K562 (cell line): Measurements from ENCODE around the gene BCAM. TPM values are rescaled to one million over a fixed set of nuclear protein-coding genes. Genes with fewer than 3 reads are reported as not detected.

ENCODE experiments used
- ATAC-seq: fragments of 200-7000 bp; cut with Tn5 transposase; 3 replicates; pipeline ENCODE4 v1.9.1; 2020; ENCODE audit warnings: moderate library complexity
- BruUV-seq: library from RNA; stranded (reverse); fragments of 400-500 nt; replicated peaks from 2 replicates; lab custom pipeline; 2021; lab: Mats Ljungman, UMichigan
- CTCF ChIA-PET: fragments of 300-600 bp; formaldehyde crosslinking; extraction: SDS; loops from one replicate; lab custom pipeline; 2021; ENCODE audit warnings: low intra/inter-chr PET ratio; lab: Yijun Ruan, JAX
- POLR2A ChIA-PET: fragments of 300-600, 350-650 bp; sonication (Branson Sonifier 250); formaldehyde crosslinking; extraction: SDS; loops from one replicate; lab custom pipeline; 2021; ENCODE audit warnings: antibody characterized with exemption, inconsistent platforms; lab: Yijun Ruan, JAX
- DNase-seq, 4 experiments: peaks; one replicate each; pipeline versions ENCODE4 v3.0.0 to v3.0.0-alpha.2; 2011 to 2018; ENCODE audit warnings: low spot score in 3 of 4, mixed read lengths in 3 of 4; ENCODE audit errors: extremely low read depth in 1 of 4
- FAIRE-seq: peaks from 2 replicates; lab custom pipeline; 2011; peaks lifted over from hg19 to GRCh38; lab: Jason Lieb, UNC
- H2AFZ ChIP-seq: 2 replicates; pipeline ENCODE4 v1.6.0; 2011; ENCODE audit warnings: low read depth, low read length, control low read depth, inconsistent platforms
- H3K27ac ChIP-seq: fragments of 200-600 bp; 3 replicates; pipeline ENCODE4 v1.8.0; 2011; ENCODE audit warnings: low read depth, mild to moderate bottlenecking, control low read depth, inconsistent platforms, low read length, moderate library complexity, mixed read lengths; ENCODE audit errors: extremely low read depth
- H3K27me3 ChIP-seq, 2 experiments: fragments of 300-600 bp in 1 of 2; 2 replicates in 1 of 2; 3 replicates in 1 of 2; pipeline versions ENCODE4 v1.6.0 to v1.8.0; 2011; ENCODE audit warnings: inconsistent platforms in 2 of 2, low read length in 2 of 2, mild to moderate bottlenecking in 1 of 2, mixed read lengths in 1 of 2, moderate library complexity in 1 of 2; ENCODE audit not compliant: control insufficient read depth in 2 of 2, insufficient read depth in 2 of 2
- H3K36me3 ChIP-seq: fragments of 300-600 bp; 3 replicates; pipeline ENCODE4 v1.8.0; 2011; ENCODE audit warnings: mild to moderate bottlenecking, low read length, inconsistent platforms; ENCODE audit not compliant: control insufficient read depth, insufficient read depth
- H3K4me1 ChIP-seq, 2 experiments: fragments of 200-600 bp in 1 of 2; replicated peaks in 1 of 2; 2 replicates in 1 of 2; 3 replicates in 1 of 2; pipeline versions ENCODE4 v1.5.1 to v1.8.0; 2011; ENCODE audit warnings: inconsistent platforms in 2 of 2, low read length in 2 of 2, mild to moderate bottlenecking in 1 of 2, mixed read lengths in 1 of 2, moderate library complexity in 1 of 2; ENCODE audit not compliant: control insufficient read depth in 2 of 2, insufficient read depth in 2 of 2
- H3K4me2 ChIP-seq: 2 replicates; pipeline ENCODE4 v1.6.1; 2011; ENCODE audit warnings: low read length, control low read depth, inconsistent platforms, mixed read lengths; ENCODE audit not compliant: insufficient read depth
- H3K4me3 ChIP-seq: fragments of 200-600 bp; sonication (generic), shearing (Covaris generic); 2 replicates; pipeline ENCODE4 v1.5.1; 2016; ENCODE audit warnings: control low read depth, inconsistent platforms
- H3K79me2 ChIP-seq: fragments of 200-600 bp; 3 replicates; pipeline ENCODE4 v1.8.0; 2011; ENCODE audit warnings: low read length, inconsistent platforms; ENCODE audit not compliant: control insufficient read depth, insufficient read depth
- H3K9ac ChIP-seq, 2 experiments: 2 replicates each; pipeline versions ENCODE4 v1.6.0 to v1.6.1; 2011; ENCODE audit warnings: low read depth in 2 of 2, low read length in 2 of 2, control low read depth in 1 of 2, inconsistent platforms in 1 of 2, mild to moderate bottlenecking in 1 of 2, mixed read lengths in 1 of 2; ENCODE audit not compliant: insufficient read depth in 1 of 2
- H3K9me1 ChIP-seq: one replicate; pipeline ENCODE4 v1.6.0; 2011; ENCODE audit warnings: inconsistent platforms, mild to moderate bottlenecking, low read length, moderate library complexity; ENCODE audit not compliant: control insufficient read depth, insufficient read depth
- H3K9me3 ChIP-seq: replicated peaks from 2 replicates; pipeline ENCODE4 v1.5.1; 2011; ENCODE audit warnings: low read depth, low read length, inconsistent platforms; ENCODE audit not compliant: control insufficient read depth, insufficient read depth
- H4K20me1 ChIP-seq: replicated peaks from 2 replicates; pipeline ENCODE4 v1.6.1; 2011; ENCODE audit warnings: low read length, inconsistent platforms, mixed read lengths; ENCODE audit not compliant: control insufficient read depth, insufficient read depth
- CHCHD3 ChIP-seq: fragments of 250-450 bp; sonication (Bioruptor Pico); IDR thresholded peaks from 2 replicates; pipeline ENCODE4 v2.1.2; 2022; ENCODE audit warnings: mild to moderate bottlenecking
- CHD4 ChIP-seq: fragments of 200-600 bp; sonication (generic); IDR thresholded peaks from 3 replicates; pipeline ENCODE4 v1.6.1; 2012; ENCODE audit warnings: low read depth, mild to moderate bottlenecking, mixed read lengths, low read length, inconsistent platforms; ENCODE audit not compliant: insufficient read depth, insufficient replicate concordance, poor library complexity, severe bottlenecking
- DDX20 ChIP-seq: fragments of 450-650 bp; IDR thresholded peaks from 2 replicates; pipeline ENCODE4 v1.6.1; 2016; ENCODE audit warnings: missing genetic modification characterization, low read depth, mild to moderate bottlenecking, missing compliant biosample characterization, moderate library complexity
- EHMT2 ChIP-seq: fragments of 450-650 bp; IDR thresholded peaks from 2 replicates; pipeline ENCODE4 v1.6.1; 2018; ENCODE audit warnings: antibody characterized with exemption
- GTF2E2 ChIP-seq: fragments of 200-800 bp; sonication (Bioruptor generic); IDR thresholded peaks from 2 replicates; pipeline ENCODE4 v1.6.1; 2016; ENCODE audit warnings: missing genetic modification characterization, missing compliant biosample characterization
- KAT8 ChIP-seq: fragments of 450-650 bp; IDR thresholded peaks from 2 replicates; pipeline ENCODE4 v1.6.1; 2016; ENCODE audit warnings: low read depth, mild to moderate bottlenecking
- MCM7 ChIP-seq, 2 experiments: fragments of 450-650 bp; IDR thresholded peaks; 2 replicates each; pipeline ENCODE4 v1.6.1; 2016 to 2018
- NCOR1 ChIP-seq: fragments of 450-650 bp; IDR thresholded peaks from 2 replicates; pipeline ENCODE4 v1.6.1; 2016; ENCODE audit warnings: mild to moderate bottlenecking, moderate library complexity
- POLR2B ChIP-seq: fragments of 450-650 bp; IDR thresholded peaks from 2 replicates; pipeline ENCODE4 v1.6.1; 2018; ENCODE audit warnings: low read depth; ENCODE audit not compliant: partially characterized antibody
- RBFOX2 ChIP-seq: fragments of 200-400 bp; formaldehyde crosslinking; IDR thresholded peaks from 2 replicates; pipeline ENCODE4 v1.6.1; 2017; ENCODE audit warnings: low read depth, mild to moderate bottlenecking, low read length, moderate library complexity
- SIN3B ChIP-seq: fragments of 450-650 bp; IDR thresholded peaks from 2 replicates; pipeline ENCODE4 v1.6.1; 2017; ENCODE audit warnings: low read depth, mild to moderate bottlenecking, moderate library complexity
- TSC22D4 ChIP-seq: fragments of 450-650 bp; IDR thresholded peaks from 2 replicates; pipeline ENCODE4 v1.6.1; 2016; ENCODE audit warnings: missing genetic modification characterization, missing biosample characterization, control low read depth
- ZNF75A ChIP-seq: fragments of 450-650 bp; formaldehyde crosslinking; IDR thresholded peaks from 2 replicates; pipeline ENCODE4 v1.4.0; 2020; ENCODE audit warnings: mild to moderate bottlenecking
- WGBS: fragments of 100-300 bp; shearing (Covaris generic); methylation state at CpG from one replicate; pipeline ENCODE4 v1.1.6; 2016; ENCODE audit warnings: low coverage, mixed read lengths; ENCODE audit not compliant: insufficient coverage; ENCODE audit errors: missing lambda C conversion rate; 5-methylcytosine and 5-hydroxymethylcytosine counted together
- in situ Hi-C: fragments of 300-500 bp; cut with MboI; formaldehyde crosslinking; loops from 4 replicates; pipeline ENCODE4 v1.15.0; 2018; ENCODE audit warnings: inconsistent platforms, mixed read lengths
- intact Hi-C: fragments of 100-400 bp; cut with micrococcal nuclease; formaldehyde crosslinking; loops from 2 replicates; pipeline ENCODE4 v1.14.2; 2022
- polyA plus RNA-seq, 8 experiments: library from polyadenylated mRNA; depleted of rRNA in 4 of 8; stranded (reverse) in 5 of 8; unstranded in 3 of 8; fragments of >200 nt; fragmentation: Nextera tagmentation in 2 of 8; fragmentation: Illumina TruSeq in 1 of 8; extraction: Ambion mirVana in 2 of 8; extraction: Trizol in 1 of 8; gene quantifications; 2 replicates each; pipeline versions ENCODE4 v1.2.1 to v1.2.3, GENCODE V29; 2011 to 2014; ENCODE audit warnings: inconsistent platforms in 1 of 8, missing spikeins in 1 of 8
- total RNA-seq, 7 experiments: library from RNA; depleted of rRNA in 6 of 7; stranded (reverse); fragments of >200 nt in 6 of 7; fragmentation: Illumina TruSeq in 2 of 7; extraction: Trizol in 2 of 7; gene quantifications; 2 replicates each; pipeline versions ENCODE4 v1.2.1 to v1.2.3, GENCODE V29; 2011 to 2021; ENCODE audit warnings: low replicate concordance in 1 of 7
- TF ChIP-seq, protein P1 (sequence below): fragments of 450-650 bp; IDR thresholded peaks from 2 replicates; pipeline ENCODE4 v1.6.1; 2017; ENCODE audit warnings: mild to moderate bottlenecking, moderate library complexity
- TF ChIP-seq, protein P2 (sequence below): IDR thresholded peaks from 2 replicates; pipeline ENCODE4 v1.6.1; 2011; ENCODE audit warnings: borderline replicate concordance, low read depth, mild to moderate bottlenecking, moderate library complexity, low read length; ENCODE audit not compliant: insufficient read depth, poor library complexity, severe bottlenecking
- TF ChIP-seq, protein P3 (sequence below): sonication (generic); formaldehyde crosslinking; IDR thresholded peaks from 2 replicates; pipeline ENCODE4 v1.8.1; 2022; ENCODE audit warnings: missing genetic modification reagents

The BCAM gene
- total and polyA plus RNA-seq, 9 of the 15 experiments (the other 6 are each of a cell fraction or from before 2014, with no cell fraction given) = 0.07 to 1.3 (median 0.33) TPM; not detected in 2

DNA sequence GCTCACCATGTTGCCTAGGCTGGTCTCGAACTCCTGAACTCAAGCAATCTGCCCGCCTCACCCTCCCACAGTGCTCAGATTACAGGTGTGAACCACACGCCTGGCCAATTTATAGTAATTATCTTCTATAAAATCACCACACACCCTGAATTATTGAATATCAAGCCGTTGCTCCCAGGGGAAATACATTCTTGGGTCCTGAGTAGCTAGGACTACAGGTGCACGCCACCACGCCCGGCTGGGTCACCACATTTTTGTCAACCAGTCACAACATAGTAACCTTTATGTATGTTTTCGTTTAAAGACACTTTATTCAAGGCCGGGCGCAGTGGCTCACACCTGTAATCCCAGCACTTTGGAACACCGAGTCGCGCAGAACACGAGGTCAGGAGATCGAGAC, 22.9 kb upstream of the BCAM start:
- Histone ChIP-seq H3K4me2 (no peak overlapping the region), H3K27me3 (no peaks in the 10 kb centered on the region), H3K79me2 (no peaks in the 10 kb centered on the region)
- no TSS peak for BruUV-seq
- POLR2A ChIA-PET = interaction anchor here (0.6 to 1.0 kb wide), 4 partner anchors 12 to 60 kb away, joined by 3 to 4 read pairs (median 3); partner anchors contain the start of gene NECTIN2
- TF ChIP-seq MCM7 (IDR thresholded peaks at IDR 0.05) (no peak), GTF2E2 (no peak), POLR2B (no peak), RBFOX2 (no peak), SIN3B (no peak), TSC22D4 (tag) (no peak), CHD4 (no peak), DDX20 (no peak), ZNF75A (CRISPR knock-in tag) (no peak), EHMT2 (no peak), NCOR1 (no peak), KAT8 (no peak), CHCHD3 (CRISPR knock-in tag) (no peak)
- TF ChIP-seq, protein P1, sequence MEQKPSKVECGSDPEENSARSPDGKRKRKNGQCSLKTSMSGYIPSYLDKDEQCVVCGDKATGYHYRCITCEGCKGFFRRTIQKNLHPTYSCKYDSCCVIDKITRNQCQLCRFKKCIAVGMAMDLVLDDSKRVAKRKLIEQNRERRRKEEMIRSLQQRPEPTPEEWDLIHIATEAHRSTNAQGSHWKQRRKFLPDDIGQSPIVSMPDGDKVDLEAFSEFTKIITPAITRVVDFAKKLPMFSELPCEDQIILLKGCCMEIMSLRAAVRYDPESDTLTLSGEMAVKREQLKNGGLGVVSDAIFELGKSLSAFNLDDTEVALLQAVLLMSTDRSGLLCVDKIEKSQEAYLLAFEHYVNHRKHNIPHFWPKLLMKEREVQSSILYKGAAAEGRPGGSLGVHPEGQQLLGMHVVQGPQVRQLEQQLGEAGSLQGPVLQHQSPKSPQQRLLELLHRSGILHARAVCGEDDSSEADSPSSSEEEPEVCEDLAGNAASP = no peak
- TF ChIP-seq, protein P2, sequence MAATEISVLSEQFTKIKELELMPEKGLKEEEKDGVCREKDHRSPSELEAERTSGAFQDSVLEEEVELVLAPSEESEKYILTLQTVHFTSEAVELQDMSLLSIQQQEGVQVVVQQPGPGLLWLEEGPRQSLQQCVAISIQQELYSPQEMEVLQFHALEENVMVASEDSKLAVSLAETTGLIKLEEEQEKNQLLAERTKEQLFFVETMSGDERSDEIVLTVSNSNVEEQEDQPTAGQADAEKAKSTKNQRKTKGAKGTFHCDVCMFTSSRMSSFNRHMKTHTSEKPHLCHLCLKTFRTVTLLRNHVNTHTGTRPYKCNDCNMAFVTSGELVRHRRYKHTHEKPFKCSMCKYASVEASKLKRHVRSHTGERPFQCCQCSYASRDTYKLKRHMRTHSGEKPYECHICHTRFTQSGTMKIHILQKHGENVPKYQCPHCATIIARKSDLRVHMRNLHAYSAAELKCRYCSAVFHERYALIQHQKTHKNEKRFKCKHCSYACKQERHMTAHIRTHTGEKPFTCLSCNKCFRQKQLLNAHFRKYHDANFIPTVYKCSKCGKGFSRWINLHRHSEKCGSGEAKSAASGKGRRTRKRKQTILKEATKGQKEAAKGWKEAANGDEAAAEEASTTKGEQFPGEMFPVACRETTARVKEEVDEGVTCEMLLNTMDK = no peak
- TF ChIP-seq, protein P3, sequence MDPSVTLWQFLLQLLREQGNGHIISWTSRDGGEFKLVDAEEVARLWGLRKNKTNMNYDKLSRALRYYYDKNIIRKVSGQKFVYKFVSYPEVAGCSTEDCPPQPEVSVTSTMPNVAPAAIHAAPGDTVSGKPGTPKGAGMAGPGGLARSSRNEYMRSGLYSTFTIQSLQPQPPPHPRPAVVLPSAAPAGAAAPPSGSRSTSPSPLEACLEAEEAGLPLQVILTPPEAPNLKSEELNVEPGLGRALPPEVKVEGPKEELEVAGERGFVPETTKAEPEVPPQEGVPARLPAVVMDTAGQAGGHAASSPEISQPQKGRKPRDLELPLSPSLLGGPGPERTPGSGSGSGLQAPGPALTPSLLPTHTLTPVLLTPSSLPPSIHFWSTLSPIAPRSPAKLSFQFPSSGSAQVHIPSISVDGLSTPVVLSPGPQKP (CRISPR knock-in tag) = no peak
- TF ChIP-seq, all 486 proteins: peak for 0
- intact Hi-C loops (no loop called here), in situ Hi-C loops (loop anchor here (5.0 kb wide), 1 partner anchor 56 kb away; no protein-coding TSS in a partner anchor)
- DNase-seq (no peak), ATAC-seq (no peak), FAIRE-seq (no peak)
- no peak overlapping the region for H2AFZ ChIP-seq
- CTCF ChIA-PET = no interaction called here
- no peaks in the 10 kb centered on the region for H4K20me1 ChIP-seq
- peaks cover 0 to 2% of the 10 kb centered on the region in 2 experiments; a peak in 2 of 5 replicates for H3K4me1 ChIP-seq
- H3K9me1 ChIP-seq = no peaks in the 10 kb centered on the region
- H3K9me3 ChIP-seq = no peaks in the 10 kb centered on the region
- H3K36me3 ChIP-seq = no peaks in the 10 kb centered on the region
- H3K9ac ChIP-seq = no peak overlapping the region
- H3K4me3 ChIP-seq = no peak overlapping the region
- WGBS = 53% methylated on average over 9 of the region's 15 CpGs
- H3K27ac ChIP-seq = no peak overlapping the region
